Esophagus muscularis mucosa (tissue), 4 donors: ENCODE results near the gene ZFP14. TPM values are rescaled to one million over a fixed set of nuclear protein-coding genes. Genes with fewer than 3 reads are reported as not detected.

Experiments
- DNase-seq: peaks from one replicate; pipeline ENCODE4 v3.0.0-alpha.2; 2017; ENCODE audit errors: extremely low spot score
- H3K27ac ChIP-seq, 4 donors: fragments of 200-600 bp; sonication (generic); replicated peaks in 1 of 4; 1 replicate in 3 of 4; 2 replicates in 1 of 4; pipeline ENCODE4 v1.5.1; 2016 to 2019; ENCODE audit warnings: mild to moderate bottlenecking in 1 of 4
- H3K27me3 ChIP-seq, 4 donors: fragments of 200-600 bp; sonication (generic); one replicate each; pipeline versions ENCODE4 v1.5.1 to v1.6.0; 2016 to 2019
- H3K36me3 ChIP-seq, 4 donors: fragments of 200-600 bp; sonication (generic); one replicate each; pipeline ENCODE4 v1.5.1; 2016 to 2019
- H3K4me1 ChIP-seq, 4 donors: fragments of 200-600 bp; sonication (generic); one replicate each; pipeline ENCODE4 v1.5.1; 2016 to 2019
- H3K4me3 ChIP-seq, 4 donors: fragments of 200-600 bp; sonication (generic); 1 replicate in 2 of 4; 2 replicates in 2 of 4; pipeline ENCODE4 v1.5.1; 2016 to 2019; ENCODE audit warnings: mild to moderate bottlenecking in 4 of 4, moderate library complexity in 1 of 4
- H3K9me3 ChIP-seq, 4 donors: fragments of 200-600 bp; sonication (generic); 1 replicate in 3 of 4; 2 replicates in 1 of 4; pipeline ENCODE4 v1.5.1; 2016 to 2019
- EP300 ChIP-seq: sonication (generic); formaldehyde crosslinking; IDR thresholded peaks from one replicate; pipeline ENCODE4 v1.6.1; 2017; ENCODE audit warnings: antibody characterized with exemption
- POLR2A ChIP-seq: fragments of 450-650 bp; IDR thresholded peaks from one replicate; pipeline ENCODE4 v1.6.1; 2017; ENCODE audit warnings: antibody characterized with exemption, moderate library complexity, mild to moderate bottlenecking, low read depth
- POLR2AphosphoS5 ChIP-seq, 2 donors: sonication (generic); formaldehyde crosslinking; IDR thresholded peaks; one replicate each; pipeline ENCODE4 v1.6.1; 2017; ENCODE audit warnings: antibody characterized with exemption in 2 of 2
- WGBS: methylation state at CpG from one replicate; pipeline ENCODE4 v1.1.5; 2018; 5-methylcytosine and 5-hydroxymethylcytosine counted together
- intact Hi-C: fragments of 100-400 bp; cut with DNase I; formaldehyde crosslinking; loops from one replicate; pipeline ENCODE4 v1.15.1; 2023
- total RNA-seq, 4 donors: library from RNA; depleted of rRNA; stranded (reverse); fragments of >200 nt; gene quantifications; one replicate each; pipeline versions ENCODE4 v1.1.0 to v1.2.1, GENCODE V29; 2016
- TF ChIP-seq, protein P1 (sequence below), 3 experiments: fragments of 200-600 bp in 2 of 3; fragments of 450-650 bp in 1 of 3; sonication (generic) in 2 of 3; IDR thresholded peaks; one replicate each; pipeline ENCODE4 v1.5.1; 2017 to 2019; ENCODE audit warnings: antibody characterized with exemption in 3 of 3, mild to moderate bottlenecking in 2 of 3, moderate library complexity in 1 of 3

Gene ZFP14
- total RNA-seq, 4 donors from 2014 or later = 2.5 to 5.8 (median 4.1) TPM

DNA sequence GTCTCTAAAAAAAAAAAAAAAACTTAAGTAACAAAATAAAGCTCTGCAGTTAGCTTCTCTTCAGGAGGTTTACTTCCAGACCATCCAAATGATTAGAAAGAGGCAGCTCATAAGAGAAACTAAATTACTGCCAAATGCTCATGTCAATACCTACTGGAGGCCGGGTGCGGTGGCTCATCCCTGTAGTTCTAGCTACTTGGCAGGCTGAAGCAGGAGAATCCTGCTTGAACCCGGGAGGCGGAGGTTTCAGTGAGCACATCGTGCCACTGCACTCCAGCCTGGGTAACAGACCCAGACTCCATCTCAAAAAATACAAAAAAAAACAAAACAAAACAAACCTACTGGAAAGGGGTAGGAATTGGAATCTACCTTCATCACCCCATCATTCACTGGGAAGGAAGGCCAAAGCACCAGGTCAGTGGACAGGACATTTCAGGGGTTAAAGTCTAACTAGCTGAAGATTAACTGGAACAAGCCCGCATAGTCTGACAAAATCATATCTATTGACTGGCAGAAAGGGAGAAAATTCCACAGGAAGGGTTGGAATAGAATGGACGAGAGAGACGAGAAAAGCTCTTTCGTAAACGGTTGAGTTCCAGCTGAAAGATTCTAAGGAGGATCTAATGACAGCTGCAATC lies 1.3 kb downstream of the ZFP14 start:
- Histone ChIP-seq H3K27ac (peak overlapping the region; percentile 84 to 88 (median 86)), H3K27me3 (no peaks in the 10 kb centered on the region), H3K9me3 (no peaks in the 10 kb centered on the region), H3K4me1 (peaks cover 11 to 27% (median 23%) of the 10 kb centered on the region in 4 donors), H3K36me3 (no peaks in the 10 kb centered on the region), H3K4me3 (peak overlapping the region; percentile 72 to 90 (median 74))
- DNase-seq = no peak
- no peak for TF ChIP-seq POLR2AphosphoS5 (IDR thresholded peaks at IDR 0.05)
- no peak for TF ChIP-seq EP300
- TF ChIP-seq, protein P1, sequence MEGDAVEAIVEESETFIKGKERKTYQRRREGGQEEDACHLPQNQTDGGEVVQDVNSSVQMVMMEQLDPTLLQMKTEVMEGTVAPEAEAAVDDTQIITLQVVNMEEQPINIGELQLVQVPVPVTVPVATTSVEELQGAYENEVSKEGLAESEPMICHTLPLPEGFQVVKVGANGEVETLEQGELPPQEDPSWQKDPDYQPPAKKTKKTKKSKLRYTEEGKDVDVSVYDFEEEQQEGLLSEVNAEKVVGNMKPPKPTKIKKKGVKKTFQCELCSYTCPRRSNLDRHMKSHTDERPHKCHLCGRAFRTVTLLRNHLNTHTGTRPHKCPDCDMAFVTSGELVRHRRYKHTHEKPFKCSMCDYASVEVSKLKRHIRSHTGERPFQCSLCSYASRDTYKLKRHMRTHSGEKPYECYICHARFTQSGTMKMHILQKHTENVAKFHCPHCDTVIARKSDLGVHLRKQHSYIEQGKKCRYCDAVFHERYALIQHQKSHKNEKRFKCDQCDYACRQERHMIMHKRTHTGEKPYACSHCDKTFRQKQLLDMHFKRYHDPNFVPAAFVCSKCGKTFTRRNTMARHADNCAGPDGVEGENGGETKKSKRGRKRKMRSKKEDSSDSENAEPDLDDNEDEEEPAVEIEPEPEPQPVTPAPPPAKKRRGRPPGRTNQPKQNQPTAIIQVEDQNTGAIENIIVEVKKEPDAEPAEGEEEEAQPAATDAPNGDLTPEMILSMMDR (IDR thresholded peaks at IDR 0.05) = no peak
- no peak for TF ChIP-seq POLR2A
- WGBS = 53% methylated on average over 10 of the region's 10 CpGs
- intact Hi-C loops = loop anchor here (2.0 kb wide), 1 partner anchor 149 kb away; no protein-coding TSS in a partner anchor

DNA sequence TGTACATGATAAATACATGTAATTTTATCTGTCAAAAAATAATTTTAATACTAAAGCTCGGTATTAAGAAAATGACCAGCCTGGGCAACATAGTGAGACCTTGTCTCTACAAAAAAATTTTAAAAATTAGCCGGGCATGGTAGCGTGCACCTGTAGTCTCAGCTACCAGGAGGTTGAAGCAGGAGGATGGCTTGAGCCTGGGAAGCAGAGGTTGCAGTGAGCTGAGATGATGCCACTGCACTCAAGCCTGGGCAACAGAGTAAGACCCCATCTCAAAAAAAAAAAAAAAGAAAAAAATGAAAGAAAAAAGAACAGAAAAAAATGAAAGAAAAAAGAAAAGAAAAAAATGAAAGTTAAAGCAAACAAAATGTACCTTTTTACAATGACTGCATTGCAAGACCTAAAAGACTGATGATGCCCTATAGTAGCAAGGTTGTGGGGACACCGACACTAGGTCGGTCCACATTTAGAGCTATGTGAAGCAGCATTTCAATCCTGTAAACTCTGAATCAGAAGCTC lies 5.3 kb downstream of the ZFP14 start:
- peaks cover 9 to 22% (median 17%) of the 10 kb centered on the region in 4 donors for H3K4me1 ChIP-seq
- no peaks in the 10 kb centered on the region for H3K27me3 ChIP-seq
- H3K27ac ChIP-seq = no peak overlapping the region
- no peak for DNase-seq
- no peaks in the 10 kb centered on the region for H3K9me3 ChIP-seq
- whole genome bisulfite sequencing = 99% methylated on average over 5 of the region's 5 CpGs
- intact Hi-C loops = no loop called here
- H3K36me3 ChIP-seq = peaks cover 0 to 10% (median 0%) of the 10 kb centered on the region in 4 donors
- TF ChIP-seq POLR2AphosphoS5 (IDR thresholded peaks at IDR 0.05) (no peak), POLR2A (no peak), EP300 (no peak)
- TF ChIP-seq, protein P1 (IDR thresholded peaks at IDR 0.05) = no peak
- H3K4me3 ChIP-seq = no peak overlapping the region

DNA sequence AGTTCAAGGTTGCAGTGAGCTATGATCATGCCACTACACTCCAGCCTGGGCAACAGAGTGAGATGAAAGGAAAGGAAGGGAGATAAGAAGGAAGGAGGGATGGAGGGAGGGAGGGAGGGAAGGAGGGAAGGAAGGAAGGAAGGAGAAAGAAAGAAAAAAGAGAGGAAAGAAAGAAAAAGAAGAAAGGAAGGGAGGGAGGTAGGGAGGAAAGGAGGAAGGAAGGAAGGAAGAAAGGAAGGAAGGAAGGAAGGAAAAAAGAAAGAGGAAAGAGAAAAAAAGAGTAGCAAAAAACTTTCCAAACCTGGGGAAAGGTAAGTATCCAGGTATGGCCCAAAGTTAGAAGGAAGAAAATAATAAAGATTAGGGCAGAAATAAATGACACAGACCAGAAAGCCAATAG lies 7.1 kb downstream of the ZFP14 start:
- intact Hi-C loops = no loop called here
- Histone ChIP-seq H3K4me3 (no peak overlapping the region), H3K27me3 (no peaks in the 10 kb centered on the region), H3K4me1 (peaks cover 0 to 4% (median 2%) of the 10 kb centered on the region in 4 donors), H3K27ac (no peak overlapping the region), H3K36me3 (peaks cover 5 to 24% (median 11%) of the 10 kb centered on the region in 4 donors), H3K9me3 (no peaks in the 10 kb centered on the region)
- no peak for DNase-seq
- no peak for TF ChIP-seq EP300
- TF ChIP-seq POLR2AphosphoS5 (IDR thresholded peaks at IDR 0.05) = no peak
- TF ChIP-seq POLR2A = no peak
- TF ChIP-seq, protein P1 (IDR thresholded peaks at IDR 0.05) = no peak

DNA sequence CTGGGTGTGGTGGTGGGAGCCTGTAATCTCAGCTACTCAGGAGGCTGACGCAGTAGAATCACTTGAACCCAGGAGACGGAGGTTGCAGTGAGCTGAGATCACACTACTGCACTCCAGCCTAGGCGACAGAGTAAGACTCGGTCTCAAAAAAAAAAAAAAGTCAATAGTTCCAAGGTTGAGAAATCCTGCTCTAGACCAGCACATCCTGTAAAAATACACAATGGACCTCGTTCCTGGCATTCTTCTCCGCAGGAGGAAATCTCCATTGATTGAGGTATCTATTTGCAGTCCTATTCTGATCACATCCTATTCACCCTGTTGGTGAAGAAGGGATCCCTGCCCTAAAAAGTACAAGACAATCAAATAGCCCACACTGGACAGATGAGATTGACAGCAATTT lies 15.2 kb downstream of the ZFP14 start:
- 92% methylated on average over 6 of the region's 6 CpGs for WGBS
- H3K27ac ChIP-seq = no peak overlapping the region
- intact Hi-C loops = no loop called here
- peaks cover 23 to 82% (median 61%) of the 10 kb centered on the region in 4 donors for H3K36me3 ChIP-seq
- DNase-seq = no peak
- TF ChIP-seq POLR2A (no peak), EP300 (no peak), POLR2AphosphoS5 (IDR thresholded peaks at IDR 0.05) (no peak)
- TF ChIP-seq, protein P1 (IDR thresholded peaks at IDR 0.05) = no peak
- H3K4me3 ChIP-seq = no peak overlapping the region
- no peaks in the 10 kb centered on the region for H3K27me3 ChIP-seq
- no peaks in the 10 kb centered on the region for H3K4me1 ChIP-seq
- H3K9me3 ChIP-seq = no peaks in the 10 kb centered on the region
